GM04503 (cell line): ENCODE measurements around the gene KDM4C.
A peak's percentile ranks its signal among the peaks of the same experiment; 100 is the strongest.
"Not testable (repeated sequence)": the region's sequence is repeated elsewhere in the genome, so short reads cannot be mapped to it uniquely, and the experiment has no call there.

Source experiments
- DNase-seq: peaks from one replicate; pipeline ENCODE4 v3.0.0-alpha.2; 2012; ENCODE audit warnings: low read depth

The KDM4C gene

GRCh38 chr9:7171396-7172153 lies 413.8 kb downstream of the KDM4C start:
- no peak for DNase-seq

- DNase-seq, result no peak
Observed at GRCh38 chr9:7172154-7173115, 414.7 kb downstream of the KDM4C start.

DNA sequence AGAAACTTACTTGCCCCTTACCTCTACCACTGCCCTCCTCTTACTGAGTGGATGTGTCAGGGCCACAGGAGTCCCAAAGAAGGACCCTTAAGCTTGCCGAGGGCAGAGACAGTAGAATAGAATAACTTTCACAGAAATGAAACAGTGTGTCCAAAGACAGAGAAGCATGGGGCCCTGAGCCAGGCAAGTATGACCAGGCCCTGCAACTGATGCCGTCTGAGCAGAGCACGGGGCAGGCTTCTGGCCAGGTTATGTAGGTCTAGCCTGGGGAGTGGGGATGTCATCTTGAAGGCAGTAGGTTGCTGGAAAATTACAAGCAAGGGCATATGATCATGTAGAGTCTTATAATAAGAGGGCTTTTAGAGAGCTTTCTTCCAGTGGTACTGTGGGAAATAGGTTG lies 415.4 kb downstream of the KDM4C start:
- DNase-seq, result no peak

GRCh38 chr9:7174301-7174700 lies 416.5 kb downstream of the KDM4C start:
- DNase-seq, result no peak

DNA sequence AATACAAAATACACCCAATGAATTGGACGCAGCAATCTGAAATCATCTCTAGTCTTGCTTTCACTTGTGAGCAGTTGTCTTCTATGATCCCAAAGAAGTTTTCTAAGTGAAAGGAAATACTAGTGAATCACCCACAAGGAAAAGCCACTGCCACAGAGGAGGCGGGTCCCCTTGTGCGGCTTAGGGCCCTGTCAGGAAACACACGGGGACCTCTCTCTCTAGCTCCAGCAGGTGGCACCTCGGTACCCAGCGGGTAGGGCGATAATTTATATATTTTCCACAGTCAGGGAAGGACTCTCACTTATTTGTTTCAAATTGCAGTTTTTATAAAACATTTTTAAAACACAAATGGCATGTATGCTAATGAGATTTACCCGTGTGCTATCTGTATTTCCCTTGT lies 417.1 kb downstream of the KDM4C start:
- DNase-seq, result no peak

DNA sequence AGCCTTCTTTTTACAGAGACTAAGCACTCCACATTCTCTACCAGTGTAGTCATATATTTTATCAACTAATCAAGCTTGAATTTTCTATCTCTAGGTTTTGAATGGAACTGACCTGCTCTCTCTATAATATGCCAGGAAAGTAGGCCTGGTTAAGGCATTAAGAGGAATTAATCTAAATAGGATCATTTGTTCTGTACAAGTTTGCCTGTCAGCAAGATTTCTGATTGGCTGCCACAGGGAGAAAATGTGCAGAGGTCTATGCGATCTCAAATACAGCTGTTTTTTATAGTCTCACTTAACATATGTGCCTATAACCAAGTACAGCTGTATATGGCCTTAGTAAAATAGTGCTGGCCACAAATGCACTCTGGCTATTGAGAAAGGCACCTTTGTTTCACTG lies 418.8 kb downstream of the KDM4C start:
- DNase-seq, result no peak

DNA sequence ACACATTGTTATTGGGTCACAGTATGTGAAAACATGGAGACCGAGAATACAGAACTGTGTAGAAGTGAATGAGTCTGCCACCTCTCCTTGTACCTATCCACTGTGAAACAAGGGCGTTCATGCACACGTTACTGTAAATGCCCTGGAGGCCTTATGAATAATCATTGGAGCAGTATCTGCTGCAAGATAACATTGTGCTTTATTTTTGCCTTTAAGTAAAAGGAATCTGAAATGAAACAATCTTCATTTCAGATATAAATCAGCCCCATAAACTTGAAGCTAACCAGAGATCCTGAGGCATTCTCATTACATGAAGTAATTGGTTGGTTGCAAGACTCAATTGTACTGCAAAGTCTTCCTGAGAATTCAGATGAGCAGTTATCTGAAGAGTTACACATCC lies 419.6 kb downstream of the KDM4C start:
- DNase-seq, result no peak

DNA sequence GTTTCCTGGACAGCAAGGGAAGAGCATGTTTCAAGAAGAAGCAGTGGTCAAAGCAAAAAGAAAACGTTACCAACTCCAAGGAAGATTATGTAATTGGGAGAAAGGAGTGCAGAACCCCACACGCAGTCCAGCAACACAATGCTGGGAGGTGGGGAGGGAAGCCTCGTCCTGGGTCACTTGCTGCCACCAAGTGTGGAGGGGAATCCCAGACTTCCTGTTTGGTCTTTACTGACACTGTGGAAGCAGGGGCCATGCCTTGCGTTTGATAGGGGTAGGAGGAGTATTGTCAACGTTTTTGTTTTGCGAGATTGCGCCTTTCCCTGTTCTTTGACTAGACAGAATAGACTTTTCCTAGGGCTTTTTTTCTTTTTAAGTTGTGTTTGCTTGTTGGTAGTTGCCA lies 421.0 kb downstream of the KDM4C start:
- DNase-seq, result no peak

- DNase-seq, result no peak
Observed at GRCh38 chr9:7180247-7180646, 422.5 kb downstream of the KDM4C start.

GRCh38 chr9:7183139-7183538 lies 425.4 kb downstream of the KDM4C start:
- not testable (repeated sequence) for DNase-seq

DNA sequence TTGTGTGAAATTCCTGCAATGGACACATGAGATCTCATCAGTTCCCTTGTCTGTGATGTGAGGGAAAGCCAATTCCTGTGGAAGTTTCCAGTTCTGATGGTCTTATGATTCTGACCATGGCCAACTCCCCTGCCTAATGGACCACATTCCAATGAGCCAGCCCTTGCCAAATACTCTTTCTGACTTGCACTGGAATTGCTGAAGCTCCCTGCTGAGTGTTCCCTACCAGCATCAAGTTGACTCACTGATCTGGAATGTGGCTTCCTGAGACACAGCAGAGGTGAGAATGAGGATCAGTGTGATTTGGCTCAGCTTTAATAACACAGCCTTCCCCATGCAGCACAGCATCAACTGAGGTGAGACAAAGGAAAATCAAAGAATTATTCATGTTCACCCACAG lies 427.8 kb downstream of the KDM4C start:
- peak; percentile 77 for DNase-seq

GRCh38 chr9:7186175-7186574 lies 428.4 kb downstream of the KDM4C start:
- DNase-seq, result no peak

- no peak for DNase-seq
Observed at GRCh38 chr9:7192266-7192665, 434.5 kb downstream of the KDM4C start.

- no peak for DNase-seq
Observed at GRCh38 chr9:7195526-7195925, 437.8 kb downstream of the KDM4C start.

DNA sequence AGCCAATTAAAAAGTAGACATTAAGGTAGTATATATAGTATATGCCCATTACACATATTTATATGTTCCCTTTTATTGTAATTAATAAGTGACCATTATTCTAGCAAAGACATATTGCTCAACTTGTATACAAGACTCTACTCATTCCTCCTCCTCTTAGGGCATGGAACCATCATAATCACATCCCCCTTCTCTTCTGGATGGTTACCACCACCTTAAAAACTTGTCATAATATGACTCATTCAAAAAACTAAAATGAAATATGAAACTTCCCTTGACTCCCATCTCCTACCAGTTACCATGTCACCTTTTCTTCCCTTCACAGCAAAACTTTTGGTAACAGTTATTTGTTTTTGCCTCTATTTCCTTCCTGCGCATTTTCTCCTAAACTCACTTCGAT lies 438.7 kb downstream of the KDM4C start:
- no peak for DNase-seq

- DNase-seq, result no peak
Observed at GRCh38 chr9:7201196-7201595, 443.4 kb downstream of the KDM4C start.

DNA sequence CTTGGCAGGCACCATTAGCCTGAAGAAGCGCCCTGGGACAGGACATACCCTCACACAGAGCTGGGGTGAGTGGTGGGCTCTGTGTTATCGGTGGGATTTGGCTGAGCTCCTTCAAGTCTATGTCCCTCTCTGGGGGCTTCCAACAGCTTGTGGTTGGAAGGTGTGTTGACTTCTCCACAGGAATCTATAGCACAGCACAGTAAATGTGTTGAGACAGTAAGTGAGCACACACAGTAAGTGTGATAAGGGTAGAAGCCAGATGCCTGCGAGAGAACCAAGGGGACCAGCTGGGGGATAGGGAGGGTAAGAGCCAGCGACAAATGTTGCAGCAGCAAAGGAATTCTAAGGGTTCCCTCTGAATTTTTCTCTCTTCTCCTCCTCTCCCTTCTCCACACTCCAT lies 448.0 kb downstream of the KDM4C start:
- no peak for DNase-seq

DNA sequence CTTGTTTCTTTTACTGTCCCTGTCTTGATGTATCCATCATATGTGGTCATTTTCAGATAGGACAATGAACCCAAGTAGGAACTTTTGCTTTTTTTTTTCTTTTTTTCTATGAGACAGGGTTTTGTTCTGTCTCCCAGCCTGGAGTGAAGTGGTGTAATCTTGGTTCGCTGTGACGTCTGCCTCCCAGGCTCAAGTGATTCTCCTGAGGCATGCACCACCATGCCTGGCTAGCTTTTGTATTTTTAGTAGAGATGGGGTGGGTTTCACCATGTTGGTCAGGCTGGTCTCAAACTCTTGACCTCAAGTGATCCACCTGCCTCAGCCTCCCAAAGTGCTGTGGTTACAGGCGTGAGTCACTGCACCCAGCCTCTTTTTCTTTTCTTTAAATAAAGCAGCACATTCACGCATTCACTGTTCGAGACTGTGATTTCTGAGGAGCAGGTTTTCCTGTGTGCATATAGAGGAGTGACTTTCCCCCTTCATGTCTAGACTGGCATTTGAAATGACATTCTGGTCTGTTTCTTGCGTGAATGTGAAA lies 448.5 kb downstream of the KDM4C start:
- DNase-seq, result no peak

GRCh38 chr9:7209016-7209715 lies 451.4 kb downstream of the KDM4C start:
- DNase-seq, result no peak

- DNase-seq, result no peak
Observed at GRCh38 chr9:7209990-7210389, 452.2 kb downstream of the KDM4C start.

- DNase-seq, result no peak
Observed at GRCh38 chr9:7210854-7211637, 453.3 kb downstream of the KDM4C start.

GRCh38 chr9:7211657-7212056 lies 453.9 kb downstream of the KDM4C start:
- DNase-seq, result no peak
